GM21737 (cell line): ENCODE data around the gene MRPL12.
"Not testable (repeated sequence)": the region's sequence is repeated elsewhere in the genome, so short reads cannot be mapped to it uniquely, and the experiment has no call there.

ENCODE experiments used
- ATAC-seq: cut with Tn5 transposase; IDR thresholded peaks from one replicate; pipeline ENCODE4 v1.9.1; 2021; ENCODE audit warnings: mild to moderate bottlenecking, moderate library complexity; ENCODE audit not compliant: unreplicated experiment

The MRPL12 gene

DNA sequence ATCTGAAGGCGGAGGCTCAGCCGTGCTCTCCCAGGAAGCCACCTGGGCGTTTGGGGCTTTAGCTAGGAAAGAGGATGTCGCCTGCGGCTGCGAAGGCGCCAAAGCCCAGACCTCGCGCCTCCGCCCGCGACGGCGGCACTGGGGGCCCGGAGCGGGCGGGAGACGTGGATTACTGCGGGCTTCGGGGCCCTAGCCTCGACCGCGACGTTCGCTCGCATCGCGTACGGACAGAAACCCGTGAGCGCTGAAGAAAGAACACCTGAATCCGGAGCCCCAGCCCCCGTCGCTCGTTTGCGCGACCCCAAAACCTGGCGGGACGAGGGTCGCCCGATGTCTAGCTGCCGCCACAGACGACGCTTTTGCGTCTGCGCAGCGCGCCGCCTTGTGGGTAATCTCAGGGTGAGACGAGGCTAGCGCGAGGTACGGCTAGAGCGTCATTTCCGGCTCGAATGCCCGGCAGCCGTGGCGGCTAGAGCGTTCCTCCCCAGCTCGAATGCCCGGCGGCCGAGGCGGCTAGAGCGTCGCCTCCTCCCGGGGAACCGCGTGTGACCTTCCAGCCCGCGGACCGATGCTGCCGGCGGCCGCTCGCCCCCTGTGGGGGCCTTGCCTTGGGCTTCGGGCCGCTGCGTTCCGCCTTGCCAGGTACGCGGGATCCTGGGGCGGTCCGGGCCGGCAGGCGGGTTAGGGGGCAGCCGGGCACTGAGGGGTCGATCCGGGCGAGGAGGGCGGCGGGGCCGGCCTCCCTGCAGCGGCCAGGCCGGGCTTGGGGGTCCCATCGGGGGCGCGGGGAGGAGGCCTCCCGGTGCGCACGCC lies at the start of gene MRPL12:
MRPL12 (plus strand) TSS at position 434 of the 813 bp plus-strand sequence; CDS start at position 569, 135 bp downstream.
- peak; percentile 70 for ATAC-seq

DNA sequence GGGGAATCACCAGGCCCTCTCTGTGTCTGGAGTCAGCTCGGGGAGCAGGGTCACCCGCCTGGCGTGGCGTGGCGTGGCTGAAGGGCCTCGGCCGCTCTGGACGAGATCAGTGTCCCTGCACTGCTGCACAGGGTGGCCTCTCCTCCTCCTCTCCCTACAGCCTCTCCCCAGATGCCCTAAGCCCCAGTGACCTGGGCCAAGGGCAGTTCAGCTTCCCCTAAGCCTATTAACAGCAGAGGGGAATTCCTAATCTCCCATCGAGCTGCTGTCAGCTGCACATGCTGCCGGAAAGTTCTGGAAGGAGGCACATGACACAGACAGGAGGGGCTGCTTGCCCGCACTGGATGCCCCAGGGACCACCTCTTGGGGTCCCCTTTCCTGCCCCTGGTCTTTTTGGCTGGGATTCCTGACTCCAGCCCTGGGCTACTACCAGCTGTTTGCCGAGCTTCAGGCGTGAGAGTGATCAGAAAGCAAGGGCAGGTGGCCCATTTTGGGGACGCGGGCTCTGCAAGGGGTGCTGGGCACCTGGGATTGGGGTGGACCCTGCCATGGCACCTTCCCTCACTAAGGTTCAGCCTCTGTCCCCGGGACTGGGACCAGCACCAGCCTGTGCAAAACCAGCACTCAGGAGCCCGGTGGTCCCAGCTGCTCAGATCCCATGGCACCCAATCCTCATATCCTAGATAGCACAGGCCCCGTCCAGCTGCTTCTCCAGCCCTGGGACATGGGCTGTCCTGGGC lies 47.6 kb upstream of the MRPL12 start:
- no peak for ATAC-seq

- ATAC-seq: no peak
Observed at GRCh38 chr17:81656118-81656743, 46.9 kb upstream of the MRPL12 start, which contains the start of gene PDE6G. Gene PDE6G (minus strand): TSS chr17:81656542. CDS start chr17:81653305, 3,237 bp downstream.

DNA sequence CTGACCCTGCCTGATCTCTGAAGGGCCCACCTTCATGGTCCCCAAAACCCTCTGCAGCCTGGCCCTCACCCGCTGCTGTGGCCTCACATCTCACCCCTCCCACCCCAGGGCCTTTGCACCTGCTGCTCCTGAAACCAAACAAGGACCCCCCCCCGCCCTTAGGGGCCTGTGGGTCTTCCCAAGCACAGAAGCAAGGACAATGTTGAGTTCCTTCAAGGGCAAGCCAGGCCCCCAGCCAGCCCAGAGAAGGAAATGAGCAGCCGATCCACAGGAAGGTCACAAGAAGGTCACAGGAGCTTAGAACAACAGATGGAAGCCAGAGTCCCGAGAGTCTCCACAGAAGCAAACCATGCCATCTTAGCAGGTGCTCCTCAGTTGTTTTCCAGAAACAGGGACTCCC lies 46.3 kb upstream of the MRPL12 start:
- ATAC-seq: no peak

- no peak for ATAC-seq
Observed at GRCh38 chr17:81659038-81659437, 44.1 kb upstream of the MRPL12 start.

- ATAC-seq: no peak
Observed at GRCh38 chr17:81660441-81660840, 42.7 kb upstream of the MRPL12 start.

DNA sequence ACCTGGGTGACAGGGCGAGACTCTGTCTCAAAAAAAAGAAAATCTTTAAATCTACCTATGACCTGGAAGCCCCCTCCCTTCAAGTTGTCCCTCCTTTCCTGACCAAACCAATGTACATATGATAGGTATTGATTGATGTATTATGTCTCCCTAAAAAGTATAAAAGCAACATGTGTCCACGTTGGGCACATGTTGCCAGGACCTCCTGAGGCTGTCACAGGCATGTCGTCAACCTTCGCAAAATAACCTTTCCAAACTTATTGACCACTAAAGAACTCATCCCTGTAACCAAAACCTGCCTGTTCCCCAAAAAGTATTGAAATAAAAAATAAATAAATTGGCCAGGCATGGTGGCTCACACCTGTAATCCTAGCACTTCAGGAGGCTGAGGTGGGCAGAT lies 41.2 kb upstream of the MRPL12 start:
- ATAC-seq: no peak

DNA sequence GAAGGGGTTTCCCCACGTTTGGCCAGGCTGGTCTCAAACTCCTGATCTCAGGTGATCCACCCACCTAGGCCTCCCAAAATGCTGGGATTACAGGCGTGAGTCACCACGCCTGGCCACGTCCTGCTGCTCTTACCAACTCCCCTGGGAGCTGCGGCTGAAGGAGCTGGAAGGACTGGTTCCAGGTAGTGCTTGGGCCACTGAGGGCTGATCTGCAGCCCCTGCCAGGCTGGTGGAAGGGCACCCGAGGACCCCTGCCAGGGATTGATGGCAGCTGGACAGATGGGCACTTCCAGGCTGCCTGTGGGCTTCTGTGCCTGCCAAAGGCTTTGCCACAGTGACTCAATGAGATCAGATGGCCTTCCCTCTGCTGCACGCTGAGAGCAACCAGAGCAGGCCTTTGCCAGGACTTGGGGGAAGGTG lies 39.1 kb upstream of the MRPL12 start:
- ATAC-seq: no peak

- no peak for ATAC-seq
Observed at GRCh38 chr17:81665205-81666091, 37.7 kb upstream of the MRPL12 start.

DNA sequence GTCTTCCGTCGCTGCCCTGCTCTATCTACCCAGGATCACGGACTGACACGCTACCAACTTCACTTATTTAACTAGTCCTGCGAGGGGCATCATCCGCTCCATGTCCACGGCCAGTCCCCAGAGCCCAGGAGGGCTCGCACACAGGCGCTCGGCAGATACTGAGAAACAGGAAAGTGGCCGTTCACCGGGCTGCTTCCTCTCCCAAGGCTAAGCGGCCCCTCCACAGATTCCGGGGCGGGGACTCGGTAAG lies 37.1 kb upstream of the MRPL12 start:
- ATAC-seq: peak; percentile 10

DNA sequence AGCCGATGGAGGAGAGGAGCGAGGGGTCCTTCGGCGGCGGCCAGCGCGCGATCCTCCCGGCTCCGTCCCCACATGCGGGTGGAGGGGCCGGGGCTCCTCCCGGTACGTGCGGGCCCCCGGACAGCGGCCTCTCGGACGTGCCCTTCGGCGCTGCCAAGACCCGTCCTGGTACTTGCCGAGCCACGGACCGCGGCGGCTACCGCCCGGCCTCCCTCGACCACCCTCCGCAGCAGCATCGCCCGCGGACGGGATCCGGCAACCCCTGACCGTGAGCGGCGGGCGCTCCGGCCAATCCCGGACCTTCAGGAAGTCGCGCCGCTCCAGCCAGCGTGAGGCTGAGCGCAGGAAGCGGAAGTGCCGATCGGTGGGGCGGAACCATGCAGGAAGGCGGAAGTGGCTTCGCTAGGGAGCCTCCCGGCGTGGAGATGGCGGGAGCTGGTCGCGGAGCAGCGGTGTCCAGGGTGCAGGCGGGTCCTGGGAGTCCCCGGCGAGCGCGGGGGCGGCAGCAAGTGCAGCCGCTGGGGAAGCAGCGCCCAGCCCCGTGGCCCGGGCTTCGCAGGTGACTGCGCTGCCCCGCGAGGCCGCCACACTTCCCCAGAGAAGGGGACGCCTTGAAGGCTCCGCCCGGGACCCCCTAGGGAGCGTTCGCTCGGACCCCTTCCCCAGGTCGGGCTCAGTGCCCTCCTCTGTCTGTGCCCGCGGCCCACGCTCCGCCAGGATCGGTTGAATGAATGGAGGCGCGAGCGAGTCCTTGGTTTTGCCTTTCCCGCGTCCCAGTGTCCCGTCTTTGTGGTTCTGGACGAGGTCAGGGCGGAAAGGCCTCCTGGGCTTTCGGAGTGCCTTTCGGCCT lies 36.6 kb upstream of the MRPL12 start, which contains the start of the genes CCDC137 and OXLD1:
CCDC137 (plus strand) TSS at position 396 of the 850 bp plus-strand sequence; CDS start at position 426, 30 bp downstream.
OXLD1 (minus strand) TSS at position 264 of the 850 bp plus-strand sequence; CDS start at position 236, 28 bp downstream.
- peak; percentile 79 for ATAC-seq

DNA sequence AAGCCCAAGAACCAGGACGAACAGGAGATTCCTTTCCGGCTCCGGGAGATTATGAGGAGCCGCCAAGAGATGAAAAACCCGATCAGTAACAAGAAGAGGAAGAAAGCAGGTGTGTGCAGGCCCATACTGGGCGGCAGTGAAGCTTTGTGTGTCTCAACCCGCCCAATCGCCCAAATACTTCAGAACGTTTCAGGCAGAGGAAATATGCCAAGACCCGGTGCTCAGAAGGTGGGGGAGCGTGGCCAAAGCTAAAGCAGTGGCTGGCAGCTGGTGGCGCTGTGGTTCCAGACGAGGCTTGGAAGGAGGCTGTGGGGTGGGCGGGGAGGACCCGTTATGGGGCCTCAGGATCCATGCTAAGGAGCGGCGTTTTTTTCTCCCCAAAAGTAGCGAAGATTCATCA lies 35.4 kb upstream of the MRPL12 start:
- ATAC-seq: no peak

GRCh38 chr17:81672504-81672903 lies 30.7 kb upstream of the MRPL12 start:
- ATAC-seq: no peak

GRCh38 chr17:81672954-81673353 lies 30.2 kb upstream of the MRPL12 start:
- ATAC-seq: no peak

DNA sequence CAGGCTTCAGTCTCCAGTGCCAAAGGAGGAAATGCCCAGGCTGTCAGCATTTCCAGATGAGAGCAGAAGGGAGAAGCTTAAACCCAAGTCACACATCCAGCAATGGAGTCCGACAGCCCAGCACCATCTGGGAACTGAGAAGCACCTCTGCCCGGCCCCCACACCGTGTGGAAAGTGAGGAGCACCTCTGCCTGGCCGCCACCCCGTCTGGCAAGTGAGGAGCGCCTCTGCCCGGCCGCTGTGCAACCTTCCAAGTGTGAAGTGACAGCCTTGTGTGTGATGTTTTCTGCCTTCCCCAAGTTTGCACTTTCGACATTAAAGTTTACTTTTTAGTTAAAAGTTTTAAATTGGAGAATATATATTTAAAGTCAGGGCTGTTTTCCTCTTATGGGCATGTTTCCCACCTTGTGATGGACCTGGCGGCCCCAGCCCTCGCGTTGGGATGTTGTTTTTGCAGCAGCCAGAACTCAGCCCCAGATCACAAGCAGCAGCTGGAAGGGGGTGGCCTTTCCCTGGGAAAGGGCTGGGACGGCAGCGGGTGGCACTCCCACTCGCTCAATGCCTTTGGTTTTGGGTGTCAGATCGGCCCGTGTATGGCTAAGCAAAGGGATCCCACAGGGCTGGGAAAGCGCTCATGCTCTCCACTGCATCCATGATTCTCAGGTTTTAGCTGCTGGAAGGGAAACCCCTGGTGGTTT lies 29.5 kb upstream of the MRPL12 start:
- ATAC-seq: no peak

GRCh38 chr17:81675515-81676221 lies 27.5 kb upstream of the MRPL12 start:
- not testable (repeated sequence) for ATAC-seq

- no peak for ATAC-seq
Observed at GRCh38 chr17:81676906-81677305, 26.3 kb upstream of the MRPL12 start.

DNA sequence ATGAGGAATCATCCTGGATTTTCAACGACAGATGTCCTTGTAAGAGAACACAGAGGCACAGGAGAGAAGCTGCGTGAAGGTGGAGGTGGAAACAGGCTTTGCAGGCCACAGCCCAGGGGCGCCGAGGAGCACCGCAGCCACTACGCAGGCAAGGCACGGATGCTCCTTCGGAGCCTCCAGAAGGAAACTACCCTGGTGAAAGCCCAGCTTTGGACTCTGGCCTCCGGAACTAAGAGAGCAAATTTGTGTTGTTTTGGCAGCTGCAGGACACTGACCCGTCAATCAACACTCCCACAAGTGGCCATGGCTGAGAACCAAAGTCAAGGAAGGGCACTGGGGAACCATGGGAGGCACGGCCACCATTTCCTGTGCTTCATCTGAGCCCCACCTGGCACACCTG lies 23.0 kb upstream of the MRPL12 start:
- no peak for ATAC-seq
